HepG2 (cell line): ENCODE results near the gene TREM1. TPM values are rescaled to one million over a fixed set of nuclear protein-coding genes. Genes with fewer than 3 reads are reported as not detected.

Experiments used
- ATAC-seq: fragments of 200-7000 bp; cut with Tn5 transposase; 3 replicates; pipeline ENCODE4 v1.9.1; 2020; ENCODE audit warnings: mild to moderate bottlenecking, moderate library complexity
- BruUV-seq: library from RNA; stranded (reverse); fragments of 400-500 nt; replicated peaks from 2 replicates; lab custom pipeline; 2021; lab: Mats Ljungman, UMichigan
- CTCF ChIA-PET: fragments of 300-600 bp; formaldehyde crosslinking; extraction: SDS; loops from one replicate; lab custom pipeline; 2021; ENCODE audit warnings: low total read pairs, inconsistent platforms, low intra/inter-chr PET ratio; lab: Yijun Ruan, JAX
- POLR2A ChIA-PET: fragments of 350-600 bp; sonication (Branson Sonifier 250); formaldehyde crosslinking; loops from one replicate; lab custom pipeline; 2020; ENCODE audit warnings: antibody characterized with exemption, inconsistent platforms; lab: Yijun Ruan, JAX
- DNase-seq: peaks from one replicate; pipeline ENCODE4 v3.0.0-alpha.2; 2015; ENCODE audit warnings: low spot score
- FAIRE-seq: peaks from 3 replicates; lab custom pipeline; 2011; peaks lifted over from hg19 to GRCh38; lab: Jason Lieb, UNC
- H2AFZ ChIP-seq: one replicate; pipeline ENCODE4 v1.6.1; 2011; ENCODE audit warnings: low read length, inconsistent platforms
- H3K27ac ChIP-seq: fragments of 300-600 bp; 3 replicates; pipeline ENCODE4 v1.8.0; 2011; ENCODE audit warnings: mixed run types, mild to moderate bottlenecking, mixed read lengths, low read length, inconsistent platforms; ENCODE audit not compliant: insufficient read depth; ENCODE audit errors: extremely low read length
- H3K27me3 ChIP-seq, 2 experiments: fragments of 200-600 bp in 1 of 2; 2 replicates in 1 of 2; 3 replicates in 1 of 2; pipeline versions ENCODE4 v1.6.0 to v1.8.0; 2011; ENCODE audit warnings: low read length in 2 of 2, mild to moderate bottlenecking in 2 of 2, moderate library complexity in 2 of 2, inconsistent platforms in 1 of 2; ENCODE audit not compliant: insufficient read depth in 2 of 2, control insufficient read depth in 1 of 2
- H3K36me3 ChIP-seq, 2 experiments: fragments of 200-600 bp in 1 of 2; replicated peaks in 1 of 2; 2 replicates in 1 of 2; 3 replicates in 1 of 2; pipeline versions ENCODE4 v1.5.1 to v1.8.0; 2011; ENCODE audit warnings: low read length in 2 of 2, inconsistent platforms in 1 of 2; ENCODE audit not compliant: insufficient read depth in 2 of 2, control insufficient read depth in 1 of 2
- H3K4me1 ChIP-seq: 2 replicates; pipeline ENCODE4 v1.5.1; 2012; ENCODE audit warnings: low read length, inconsistent platforms; ENCODE audit not compliant: insufficient read depth
- H3K4me2 ChIP-seq: 2 replicates; pipeline ENCODE4 v1.6.0; 2011; ENCODE audit warnings: low read depth, low read length, inconsistent platforms
- H3K4me3 ChIP-seq, 3 experiments: fragments of 200-600 bp in 1 of 3; sonication (generic), shearing (Covaris generic) in 1 of 3; replicated peaks in 1 of 3; 2 replicates each; pipeline ENCODE4 v1.5.1; 2011 to 2016; ENCODE audit warnings: low read length in 3 of 3, inconsistent platforms in 2 of 3, low read depth in 2 of 3, mild to moderate bottlenecking in 2 of 3, control low read depth in 1 of 3, mixed read lengths in 1 of 3; ENCODE audit not compliant: insufficient read depth in 1 of 3
- H3K79me2 ChIP-seq: one replicate; pipeline ENCODE4 v1.6.1; 2011; ENCODE audit warnings: low read length, inconsistent platforms; ENCODE audit not compliant: insufficient read depth
- H3K9ac ChIP-seq: 2 replicates; pipeline ENCODE4 v1.6.0; 2011; ENCODE audit warnings: mild to moderate bottlenecking, low read depth, low read length, inconsistent platforms; ENCODE audit not compliant: insufficient read depth
- H3K9me3 ChIP-seq: 2 replicates; pipeline ENCODE4 v1.5.1; 2012; ENCODE audit warnings: mild to moderate bottlenecking, low read length
- H4K20me1 ChIP-seq: 2 replicates; pipeline ENCODE4 v1.6.0; 2011; ENCODE audit warnings: inconsistent platforms, mild to moderate bottlenecking, low read length, moderate library complexity; ENCODE audit not compliant: insufficient read depth
- MAZ ChIP-seq, 2 experiments: sonication (generic) in 1 of 2; formaldehyde crosslinking in 1 of 2; IDR thresholded peaks; 2 replicates each; pipeline versions ENCODE4 v1.5.0 to v1.6.1; 2012 to 2020; ENCODE audit warnings: low read depth in 2 of 2, mild to moderate bottlenecking in 2 of 2, borderline replicate concordance in 1 of 2, improper control_type of control experiment in 1 of 2, low read length in 1 of 2, missing genetic modification reagents in 1 of 2, moderate library complexity in 1 of 2
- RCOR2 ChIP-seq: IDR thresholded peaks from 2 replicates; pipeline ENCODE4 v1.6.1; 2016; ENCODE audit warnings: missing biosample characterization, missing genetic modification reagents
- RFX1 ChIP-seq: fragments of 450-650 bp; IDR thresholded peaks from 2 replicates; pipeline ENCODE4 v1.6.1; 2017
- STAT5B ChIP-seq: sonication (generic); formaldehyde crosslinking; IDR thresholded peaks from 2 replicates; pipeline ENCODE4 v1.4.0; 2020; ENCODE audit warnings: missing genetic modification reagents
- ZMAT3 ChIP-seq: sonication (generic); formaldehyde crosslinking; conservative IDR thresholded peaks from 2 replicates; pipeline ENCODE4 v1.7.0; 2021; ENCODE audit warnings: missing genetic modification reagents
- ZNF460 ChIP-seq: sonication (generic); formaldehyde crosslinking; IDR thresholded peaks from 2 replicates; pipeline ENCODE4 v1.5.1; 2020; ENCODE audit warnings: missing genetic modification reagents, mild to moderate bottlenecking, borderline replicate concordance
- ZNF496 ChIP-seq: sonication (generic); formaldehyde crosslinking; IDR thresholded peaks from 2 replicates; pipeline ENCODE4 v1.8.1; 2023; ENCODE audit warnings: mild to moderate bottlenecking, moderate library complexity, missing genetic modification reagents; ENCODE audit not compliant: insufficient replicate concordance
- ZNF546 ChIP-seq: sonication (generic); formaldehyde crosslinking; conservative IDR thresholded peaks from 2 replicates; pipeline ENCODE4 v1.8.1; 2023; ENCODE audit warnings: mild to moderate bottlenecking, missing genetic modification reagents
- WGBS: methylation state at CpG from one replicate; pipeline ENCODE4 v1.1.6; 2017; ENCODE audit warnings: low lambda C conversion rate; 5-methylcytosine and 5-hydroxymethylcytosine counted together
- in situ Hi-C: cut with HindIII; loops from 2 replicates; pipeline ENCODE4 v1.10.0; 2017; ENCODE audit warnings: low pct_unique_long_range_greater_than_20kb; ENCODE audit not compliant: extremely low pct_ligation_motif_present
- intact Hi-C: fragments of 100-400 bp; cut with micrococcal nuclease; formaldehyde crosslinking; loops from one replicate; pipeline ENCODE4 v1.10.0; 2022; ENCODE audit not compliant: unreplicated experiment
- polyA plus RNA-seq, 8 experiments: library from polyadenylated mRNA; depleted of rRNA in 3 of 8; stranded (reverse) in 7 of 8; unstranded in 1 of 8; fragments of >200 nt; fragmentation: Illumina TruSeq in 4 of 8; extraction: Trizol in 4 of 8; gene quantifications; 2 replicates each; pipeline versions ENCODE4 v1.2.1 to v1.2.3, GENCODE V29; 2011 to 2016; ENCODE audit warnings: low read depth in 4 of 8, missing spikeins in 1 of 8, mixed read lengths in 1 of 8; ENCODE audit not compliant: insufficient read depth in 1 of 8
- total RNA-seq, 5 experiments: library from RNA; depleted of rRNA; stranded (reverse); fragments of >200 nt; fragmentation: Illumina TruSeq; extraction: Trizol; gene quantifications; 2 replicates each; pipeline ENCODE4 v1.2.3, GENCODE V29; 2016; ENCODE audit warnings: low read depth in 1 of 5
- TF ChIP-seq, protein P1 (sequence below): IDR thresholded peaks from 2 replicates; pipeline ENCODE4 v1.6.1; 2018; ENCODE audit warnings: missing genetic modification reagents, mild to moderate bottlenecking, missing compliant biosample characterization
- TF ChIP-seq, protein P2 (sequence below): sonication (generic); formaldehyde crosslinking; IDR thresholded peaks from 2 replicates; pipeline ENCODE4 v1.4.0; 2020; ENCODE audit warnings: missing genetic modification reagents
- TF ChIP-seq, protein P3 (sequence below): sonication (generic); formaldehyde crosslinking; IDR thresholded peaks from 2 replicates; pipeline ENCODE4 v1.4.0; 2020; ENCODE audit warnings: missing genetic modification reagents, borderline replicate concordance
- TF ChIP-seq, protein P4 (sequence below): sonication (generic); formaldehyde crosslinking; conservative IDR thresholded peaks from 2 replicates; pipeline ENCODE4 v1.4.0; 2020; ENCODE audit warnings: missing genetic modification reagents

Gene TREM1
- total and polyA plus RNA-seq, 2 of the 13 experiments (the other 11 are each of a cell fraction or from before 2014, with no cell fraction given) = 0.49 TPM; not detected in 1

DNA sequence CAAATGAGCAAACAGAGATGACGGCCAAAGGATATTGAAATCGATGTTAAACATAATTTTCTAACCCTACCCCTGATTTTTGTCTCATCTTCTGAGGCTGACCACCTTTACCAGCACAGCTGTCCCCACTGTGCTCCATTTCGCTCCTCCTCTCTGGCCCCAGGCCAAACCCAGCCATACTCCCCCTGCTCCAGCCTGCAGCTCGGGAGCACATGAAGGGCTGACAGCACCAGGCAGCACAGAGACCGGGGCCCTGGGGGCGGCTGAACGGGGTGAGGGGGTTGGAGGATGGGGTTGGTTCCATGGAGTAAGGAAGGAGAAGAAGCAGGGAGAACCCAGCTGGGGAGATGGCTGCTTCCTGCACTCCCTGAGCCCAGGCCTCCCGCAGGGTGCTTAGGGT lies 45.8 kb upstream of the TREM1 start (continued):
- TF ChIP-seq, protein P1, sequence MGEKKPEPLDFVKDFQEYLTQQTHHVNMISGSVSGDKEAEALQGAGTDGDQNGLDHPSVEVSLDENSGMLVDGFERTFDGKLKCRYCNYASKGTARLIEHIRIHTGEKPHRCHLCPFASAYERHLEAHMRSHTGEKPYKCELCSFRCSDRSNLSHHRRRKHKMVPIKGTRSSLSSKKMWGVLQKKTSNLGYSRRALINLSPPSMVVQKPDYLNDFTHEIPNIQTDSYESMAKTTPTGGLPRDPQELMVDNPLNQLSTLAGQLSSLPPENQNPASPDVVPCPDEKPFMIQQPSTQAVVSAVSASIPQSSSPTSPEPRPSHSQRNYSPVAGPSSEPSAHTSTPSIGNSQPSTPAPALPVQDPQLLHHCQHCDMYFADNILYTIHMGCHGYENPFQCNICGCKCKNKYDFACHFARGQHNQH (CRISPR knock-in tag) = no peak
- TF ChIP-seq, protein P2, sequence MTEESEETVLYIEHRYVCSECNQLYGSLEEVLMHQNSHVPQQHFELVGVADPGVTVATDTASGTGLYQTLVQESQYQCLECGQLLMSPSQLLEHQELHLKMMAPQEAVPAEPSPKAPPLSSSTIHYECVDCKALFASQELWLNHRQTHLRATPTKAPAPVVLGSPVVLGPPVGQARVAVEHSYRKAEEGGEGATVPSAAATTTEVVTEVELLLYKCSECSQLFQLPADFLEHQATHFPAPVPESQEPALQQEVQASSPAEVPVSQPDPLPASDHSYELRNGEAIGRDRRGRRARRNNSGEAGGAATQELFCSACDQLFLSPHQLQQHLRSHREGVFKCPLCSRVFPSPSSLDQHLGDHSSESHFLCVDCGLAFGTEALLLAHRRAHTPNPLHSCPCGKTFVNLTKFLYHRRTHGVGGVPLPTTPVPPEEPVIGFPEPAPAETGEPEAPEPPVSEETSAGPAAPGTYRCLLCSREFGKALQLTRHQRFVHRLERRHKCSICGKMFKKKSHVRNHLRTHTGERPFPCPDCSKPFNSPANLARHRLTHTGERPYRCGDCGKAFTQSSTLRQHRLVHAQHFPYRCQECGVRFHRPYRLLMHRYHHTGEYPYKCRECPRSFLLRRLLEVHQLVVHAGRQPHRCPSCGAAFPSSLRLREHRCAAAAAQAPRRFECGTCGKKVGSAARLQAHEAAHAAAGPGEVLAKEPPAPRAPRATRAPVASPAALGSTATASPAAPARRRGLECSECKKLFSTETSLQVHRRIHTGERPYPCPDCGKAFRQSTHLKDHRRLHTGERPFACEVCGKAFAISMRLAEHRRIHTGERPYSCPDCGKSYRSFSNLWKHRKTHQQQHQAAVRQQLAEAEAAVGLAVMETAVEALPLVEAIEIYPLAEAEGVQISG = no peak
- TF ChIP-seq RFX1 (no peak), ZNF546 (CRISPR knock-in tag) (no peak), RCOR2 (CRISPR knock-in tag) (no peak), ZMAT3 (CRISPR knock-in tag) (no peak), ZNF496 (CRISPR knock-in tag) (no peak)

DNA sequence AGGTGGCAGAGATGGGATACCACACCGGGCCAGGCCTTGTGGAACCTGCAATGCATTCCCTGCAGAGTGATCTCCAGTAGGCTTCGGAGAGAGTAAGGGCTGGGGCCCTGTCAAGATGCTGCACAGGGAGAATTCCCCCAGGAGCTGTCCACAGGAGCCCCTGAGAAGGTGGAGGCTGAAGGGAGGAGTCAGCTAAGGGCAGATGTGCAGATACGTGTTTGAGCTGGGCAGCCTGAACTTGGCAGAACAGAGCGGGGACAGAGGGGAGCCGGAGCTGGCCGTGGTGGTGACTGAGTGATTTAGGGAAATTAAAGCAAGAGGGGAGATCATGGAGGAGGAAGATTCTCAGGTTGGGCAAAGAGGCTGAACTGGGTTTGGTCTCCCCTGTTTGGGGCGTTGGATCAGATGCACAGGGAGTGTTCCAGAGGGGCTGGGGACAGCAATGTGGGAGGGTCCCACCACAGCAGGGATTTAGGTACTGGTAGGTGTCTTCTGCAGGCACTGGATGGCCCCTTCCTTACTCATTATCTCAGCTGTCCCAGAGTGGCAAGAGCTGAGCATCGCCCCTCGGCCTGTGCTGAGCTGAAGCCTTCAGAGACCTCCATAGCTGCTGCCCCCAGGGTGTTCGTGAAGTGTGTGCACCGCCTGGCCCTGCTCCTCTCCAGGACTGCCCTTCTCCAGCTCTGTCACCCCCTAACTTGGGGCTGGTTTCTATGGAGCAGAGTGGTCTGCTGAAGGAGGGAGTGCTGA lies 45.1 kb upstream of the TREM1 start:
- intact Hi-C loops = no loop called here
- H3K9ac ChIP-seq = no peak overlapping the region
- H3K4me3 ChIP-seq = no peak overlapping the region
- CTCF ChIA-PET = no interaction called here
- H3K4me1 ChIP-seq = no peaks in the 10 kb centered on the region
- no peaks in the 10 kb centered on the region for H4K20me1 ChIP-seq
- no peak for DNase-seq
- POLR2A ChIA-PET = no interaction called here
- in situ Hi-C loops = no loop called here
- no peaks in the 10 kb centered on the region for H3K36me3 ChIP-seq
- H3K79me2 ChIP-seq = no peaks in the 10 kb centered on the region
- H2AFZ ChIP-seq = no peak overlapping the region
- ATAC-seq = no peak
- no peak overlapping the region for H3K27ac ChIP-seq
- BruUV-seq = no TSS peak
- 23% methylated on average over 9 of the region's 11 CpGs for WGBS
- no peak for FAIRE-seq
- no peak overlapping the region for H3K4me2 ChIP-seq
- H3K9me3 ChIP-seq = no peaks in the 10 kb centered on the region
- H3K27me3 ChIP-seq = peaks cover 15 to 60% of the 10 kb centered on the region in 2 experiments; a peak in 4 of 5 replicates
- no peak for TF ChIP-seq STAT5B (CRISPR knock-in tag)
- TF ChIP-seq, protein P3, sequence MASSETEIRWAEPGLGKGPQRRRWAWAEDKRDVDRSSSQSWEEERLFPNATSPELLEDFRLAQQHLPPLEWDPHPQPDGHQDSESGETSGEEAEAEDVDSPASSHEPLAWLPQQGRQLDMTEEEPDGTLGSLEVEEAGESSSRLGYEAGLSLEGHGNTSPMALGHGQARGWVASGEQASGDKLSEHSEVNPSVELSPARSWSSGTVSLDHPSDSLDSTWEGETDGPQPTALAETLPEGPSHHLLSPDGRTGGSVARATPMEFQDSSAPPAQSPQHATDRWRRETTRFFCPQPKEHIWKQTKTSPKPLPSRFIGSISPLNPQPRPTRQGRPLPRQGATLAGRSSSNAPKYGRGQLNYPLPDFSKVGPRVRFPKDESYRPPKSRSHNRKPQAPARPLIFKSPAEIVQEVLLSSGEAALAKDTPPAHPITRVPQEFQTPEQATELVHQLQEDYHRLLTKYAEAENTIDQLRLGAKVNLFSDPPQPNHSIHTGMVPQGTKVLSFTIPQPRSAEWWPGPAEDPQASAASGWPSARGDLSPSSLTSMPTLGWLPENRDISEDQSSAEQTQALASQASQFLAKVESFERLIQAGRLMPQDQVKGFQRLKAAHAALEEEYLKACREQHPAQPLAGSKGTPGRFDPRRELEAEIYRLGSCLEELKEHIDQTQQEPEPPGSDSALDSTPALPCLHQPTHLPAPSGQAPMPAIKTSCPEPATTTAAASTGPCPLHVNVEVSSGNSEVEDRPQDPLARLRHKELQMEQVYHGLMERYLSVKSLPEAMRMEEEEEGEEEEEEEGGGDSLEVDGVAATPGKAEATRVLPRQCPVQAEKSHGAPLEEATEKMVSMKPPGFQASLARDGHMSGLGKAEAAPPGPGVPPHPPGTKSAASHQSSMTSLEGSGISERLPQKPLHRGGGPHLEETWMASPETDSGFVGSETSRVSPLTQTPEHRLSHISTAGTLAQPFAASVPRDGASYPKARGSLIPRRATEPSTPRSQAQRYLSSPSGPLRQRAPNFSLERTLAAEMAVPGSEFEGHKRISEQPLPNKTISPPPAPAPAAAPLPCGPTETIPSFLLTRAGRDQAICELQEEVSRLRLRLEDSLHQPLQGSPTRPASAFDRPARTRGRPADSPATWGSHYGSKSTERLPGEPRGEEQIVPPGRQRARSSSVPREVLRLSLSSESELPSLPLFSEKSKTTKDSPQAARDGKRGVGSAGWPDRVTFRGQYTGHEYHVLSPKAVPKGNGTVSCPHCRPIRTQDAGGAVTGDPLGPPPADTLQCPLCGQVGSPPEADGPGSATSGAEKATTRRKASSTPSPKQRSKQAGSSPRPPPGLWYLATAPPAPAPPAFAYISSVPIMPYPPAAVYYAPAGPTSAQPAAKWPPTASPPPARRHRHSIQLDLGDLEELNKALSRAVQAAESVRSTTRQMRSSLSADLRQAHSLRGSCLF (CRISPR knock-in tag) = no peak
- TF ChIP-seq MAZ (IDR thresholded peaks at IDR 0.05; ENCODE audit: borderline replicate concordance, low read depth, low read length) = no peak
- no peak for TF ChIP-seq MAZ (CRISPR knock-in tag; IDR thresholded peaks at IDR 0.05; ENCODE audit: low read depth)
- TF ChIP-seq, protein P4, sequence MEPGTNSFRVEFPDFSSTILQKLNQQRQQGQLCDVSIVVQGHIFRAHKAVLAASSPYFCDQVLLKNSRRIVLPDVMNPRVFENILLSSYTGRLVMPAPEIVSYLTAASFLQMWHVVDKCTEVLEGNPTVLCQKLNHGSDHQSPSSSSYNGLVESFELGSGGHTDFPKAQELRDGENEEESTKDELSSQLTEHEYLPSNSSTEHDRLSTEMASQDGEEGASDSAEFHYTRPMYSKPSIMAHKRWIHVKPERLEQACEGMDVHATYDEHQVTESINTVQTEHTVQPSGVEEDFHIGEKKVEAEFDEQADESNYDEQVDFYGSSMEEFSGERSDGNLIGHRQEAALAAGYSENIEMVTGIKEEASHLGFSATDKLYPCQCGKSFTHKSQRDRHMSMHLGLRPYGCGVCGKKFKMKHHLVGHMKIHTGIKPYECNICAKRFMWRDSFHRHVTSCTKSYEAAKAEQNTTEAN (CRISPR knock-in tag) = no peak
- no peak for TF ChIP-seq ZNF460 (CRISPR knock-in tag)
